ENCODE measurements around the gene LRCOL1.

LRCOL1 gene

DNA sequence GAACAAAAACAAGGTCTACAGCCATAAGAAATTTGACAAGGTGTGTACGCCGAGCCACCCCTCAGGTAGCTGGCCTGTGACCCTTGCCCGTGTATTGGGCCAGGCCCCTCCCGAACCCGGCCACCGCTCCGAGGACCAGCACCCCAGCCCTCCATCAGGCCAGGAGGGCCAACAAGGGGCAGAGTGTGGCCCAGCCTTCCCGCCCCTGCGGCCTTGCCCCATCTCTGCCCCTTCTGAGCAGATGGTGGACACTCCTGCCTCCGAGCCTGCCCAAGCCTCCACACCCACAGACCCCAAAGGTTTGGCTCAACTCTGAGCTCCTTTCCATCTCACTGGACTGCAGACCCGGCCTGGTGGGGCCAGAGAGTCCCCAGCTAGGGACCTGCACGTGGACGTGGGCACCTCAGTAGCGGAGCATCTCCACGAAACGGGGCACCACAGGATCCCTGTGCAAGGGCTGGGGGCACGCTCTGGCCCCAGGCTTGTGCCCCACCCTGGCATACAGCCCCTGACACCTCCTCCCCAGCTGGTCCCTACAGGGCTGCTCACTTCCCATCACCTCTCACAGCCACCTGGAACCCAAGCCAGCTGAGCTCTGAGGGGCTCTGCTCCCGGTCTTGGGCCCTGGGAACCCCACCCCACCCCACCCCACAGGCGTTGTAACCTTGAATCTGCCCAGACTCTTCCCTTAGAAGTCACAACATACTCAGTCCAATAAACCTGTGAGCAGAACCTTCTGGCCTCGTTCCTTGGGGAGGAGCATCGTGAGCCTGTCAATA, 11.5 kb upstream of the LRCOL1 start:
- TF ChIP-seq, protein P1, sequence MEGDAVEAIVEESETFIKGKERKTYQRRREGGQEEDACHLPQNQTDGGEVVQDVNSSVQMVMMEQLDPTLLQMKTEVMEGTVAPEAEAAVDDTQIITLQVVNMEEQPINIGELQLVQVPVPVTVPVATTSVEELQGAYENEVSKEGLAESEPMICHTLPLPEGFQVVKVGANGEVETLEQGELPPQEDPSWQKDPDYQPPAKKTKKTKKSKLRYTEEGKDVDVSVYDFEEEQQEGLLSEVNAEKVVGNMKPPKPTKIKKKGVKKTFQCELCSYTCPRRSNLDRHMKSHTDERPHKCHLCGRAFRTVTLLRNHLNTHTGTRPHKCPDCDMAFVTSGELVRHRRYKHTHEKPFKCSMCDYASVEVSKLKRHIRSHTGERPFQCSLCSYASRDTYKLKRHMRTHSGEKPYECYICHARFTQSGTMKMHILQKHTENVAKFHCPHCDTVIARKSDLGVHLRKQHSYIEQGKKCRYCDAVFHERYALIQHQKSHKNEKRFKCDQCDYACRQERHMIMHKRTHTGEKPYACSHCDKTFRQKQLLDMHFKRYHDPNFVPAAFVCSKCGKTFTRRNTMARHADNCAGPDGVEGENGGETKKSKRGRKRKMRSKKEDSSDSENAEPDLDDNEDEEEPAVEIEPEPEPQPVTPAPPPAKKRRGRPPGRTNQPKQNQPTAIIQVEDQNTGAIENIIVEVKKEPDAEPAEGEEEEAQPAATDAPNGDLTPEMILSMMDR (IDR thresholded peaks at IDR 0.05; ENCODE audit: low read length), result no peak
- no peak for TF ChIP-seq EZH2 (IDR thresholded peaks at IDR 0.05; ENCODE audit: borderline replicate concordance, low read length)
- no peaks in the 10 kb centered on the region for H3K9me2 ChIP-seq (ENCODE audit: low read depth, low read length)
- no peaks in the 10 kb centered on the region for H3K4me1 ChIP-seq (ENCODE audit: insufficient read depth, low read length, severe bottlenecking)
- no peak overlapping the region for H3K27ac ChIP-seq (ENCODE audit: low read depth, low read length, poor library complexity, severe bottlenecking)
- H3F3A ChIP-seq (ENCODE audit: insufficient read depth, low read length), result no peaks in the 10 kb centered on the region
- no peaks in the 10 kb centered on the region for H3K27me3 ChIP-seq (ENCODE audit: insufficient read depth, low read length)
- H3K4me3 ChIP-seq (ENCODE audit: low read depth, low read length, poor library complexity, severe bottlenecking), result no peak overlapping the region
- H3K9me3 ChIP-seq (ENCODE audit: low read length), result no peaks in the 10 kb centered on the region
- H4K20me1 ChIP-seq (ENCODE audit: insufficient read depth, low read length), result no peaks in the 10 kb centered on the region
- no peak overlapping the region for H3K4me2 ChIP-seq (ENCODE audit: low read length)
- H3K79me2 ChIP-seq (ENCODE audit: insufficient read depth, low read length), result no peaks in the 10 kb centered on the region
- H2AFZ ChIP-seq (ENCODE audit: low read length), result no peak overlapping the region
- peaks cover 33% of the 10 kb centered on the region for H3K36me3 ChIP-seq (ENCODE audit: insufficient read depth, low read length)
- H3K9ac ChIP-seq (ENCODE audit: low read length), result no peak overlapping the region

DNA sequence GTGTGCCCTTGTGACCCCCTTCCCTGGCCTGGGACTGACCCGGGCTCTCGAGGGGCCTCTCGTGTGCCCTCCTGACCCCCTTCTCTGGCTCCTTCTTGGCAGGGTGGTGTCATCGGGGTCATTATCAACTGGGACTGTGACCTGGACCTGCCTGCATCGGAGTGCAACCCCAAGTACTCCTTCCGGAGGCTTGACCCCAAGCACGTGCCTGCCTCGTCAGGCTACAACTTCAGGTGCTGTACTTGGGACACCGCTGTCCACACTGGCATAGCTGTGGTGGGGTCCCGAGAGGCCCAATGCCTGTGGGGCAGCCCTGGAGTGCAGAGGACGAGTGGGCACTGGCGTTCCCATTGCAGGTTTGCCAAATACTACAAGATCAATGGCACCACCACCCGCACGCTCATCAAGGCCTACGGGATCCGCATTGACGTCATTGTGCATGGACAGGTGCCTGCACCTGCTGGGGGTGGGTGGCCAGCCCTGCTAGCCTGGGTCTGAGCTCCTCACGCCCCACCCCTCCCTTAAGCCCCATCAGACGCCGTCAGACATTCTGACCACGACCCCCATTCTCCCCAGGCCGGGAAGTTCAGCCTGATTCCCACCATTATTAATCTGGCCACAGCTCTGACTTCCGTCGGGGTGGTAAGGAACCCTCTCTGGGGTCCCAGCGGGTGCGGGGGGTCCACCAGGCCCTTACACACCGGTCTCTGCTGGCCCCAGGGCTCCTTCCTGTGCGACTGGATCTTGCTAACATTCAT, 10.7 kb upstream of the LRCOL1 start:
- Histone ChIP-seq H3K9me3 (ENCODE audit: low read length) (0 out of 2 replicates have a peak, but pooled peaks cover 3% of the 10 kb centered on the region), H3F3A (ENCODE audit: insufficient read depth, low read length) (no peaks in the 10 kb centered on the region), H3K4me1 (ENCODE audit: insufficient read depth, low read length, severe bottlenecking) (no peaks in the 10 kb centered on the region), H3K27me3 (ENCODE audit: insufficient read depth, low read length) (no peaks in the 10 kb centered on the region), H3K36me3 (ENCODE audit: insufficient read depth, low read length) (peaks cover 27% of the 10 kb centered on the region), H3K79me2 (ENCODE audit: insufficient read depth, low read length) (no peaks in the 10 kb centered on the region), H3K27ac (ENCODE audit: low read depth, low read length, poor library complexity, severe bottlenecking) (no peak overlapping the region), H4K20me1 (ENCODE audit: insufficient read depth, low read length) (no peaks in the 10 kb centered on the region), H3K9ac (ENCODE audit: low read length) (no peak overlapping the region), H3K4me2 (ENCODE audit: low read length) (no peak overlapping the region), H3K4me3 (ENCODE audit: low read depth, low read length, poor library complexity, severe bottlenecking) (no peak overlapping the region), H3K9me2 (ENCODE audit: low read depth, low read length) (no peaks in the 10 kb centered on the region), H2AFZ (ENCODE audit: low read length) (no peak overlapping the region)
- TF ChIP-seq, protein P1 (IDR thresholded peaks at IDR 0.05; ENCODE audit: low read length), result no peak
- TF ChIP-seq EZH2 (IDR thresholded peaks at IDR 0.05; ENCODE audit: borderline replicate concordance, low read length), result no peak

DNA sequence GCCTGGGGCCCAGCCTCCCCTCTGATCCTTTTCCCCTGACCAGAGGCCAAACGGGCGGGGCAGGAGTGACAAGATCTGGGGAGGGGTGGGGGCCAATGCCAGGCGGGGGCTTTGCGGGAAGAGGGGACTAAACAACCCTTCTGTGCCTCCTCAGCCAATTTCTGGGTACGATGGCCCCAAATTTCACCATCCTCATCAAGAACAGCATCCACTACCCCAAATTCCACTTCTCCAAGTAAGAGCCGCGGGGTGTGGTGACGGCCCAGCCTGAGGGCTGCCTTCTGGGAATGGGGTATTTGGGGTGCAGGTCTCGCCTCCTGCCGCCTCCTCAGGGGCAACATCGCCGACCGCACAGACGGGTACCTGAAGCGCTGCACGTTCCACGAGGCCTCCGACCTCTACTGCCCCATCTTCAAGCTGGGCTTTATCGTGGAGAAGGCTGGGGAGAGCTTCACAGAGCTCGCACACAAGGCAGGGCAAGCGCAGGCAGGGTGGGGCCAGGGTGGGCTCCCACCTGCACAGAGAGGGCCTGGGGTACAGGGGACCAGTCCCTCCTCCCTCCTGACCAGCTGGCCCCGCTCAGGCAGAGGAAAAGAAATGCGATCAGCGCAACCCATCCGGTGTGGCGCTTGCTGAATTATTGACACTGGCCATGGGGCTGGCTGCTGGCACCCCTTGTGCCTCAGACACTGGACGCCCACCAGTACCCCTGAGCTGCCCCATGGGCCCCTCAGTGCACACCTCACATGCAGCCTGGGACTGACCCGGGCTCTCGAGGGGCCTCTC, 9.9 kb upstream of the LRCOL1 start:
- Histone ChIP-seq H3F3A (ENCODE audit: insufficient read depth, low read length) (no peaks in the 10 kb centered on the region), H3K4me1 (ENCODE audit: insufficient read depth, low read length, severe bottlenecking) (no peaks in the 10 kb centered on the region)

More for the DNA sequence above, 9.9 kb upstream of the LRCOL1 start:
- H3K9me2 ChIP-seq (ENCODE audit: low read depth, low read length), result no peaks in the 10 kb centered on the region
- H4K20me1 ChIP-seq (ENCODE audit: insufficient read depth, low read length), result no peaks in the 10 kb centered on the region
- H3K9ac ChIP-seq (ENCODE audit: low read length), result no peak overlapping the region
- no peak overlapping the region for H3K4me3 ChIP-seq (ENCODE audit: low read depth, low read length, poor library complexity, severe bottlenecking)
- H3K4me2 ChIP-seq (ENCODE audit: low read length), result no peak overlapping the region
- TF ChIP-seq EZH2 (IDR thresholded peaks at IDR 0.05; ENCODE audit: borderline replicate concordance, low read length), result no peak
- TF ChIP-seq, protein P1 (IDR thresholded peaks at IDR 0.05; ENCODE audit: low read length), result no peak
- H3K36me3 ChIP-seq (ENCODE audit: insufficient read depth, low read length), result peaks cover 20% of the 10 kb centered on the region
- H2AFZ ChIP-seq (ENCODE audit: low read length), result no peak overlapping the region
- H3K9me3 ChIP-seq (ENCODE audit: low read length), result 0 out of 2 replicates have a peak, but pooled peaks cover 3% of the 10 kb centered on the region
- H3K27ac ChIP-seq (ENCODE audit: low read depth, low read length, poor library complexity, severe bottlenecking), result no peak overlapping the region
- H3K79me2 ChIP-seq (ENCODE audit: insufficient read depth, low read length), result no peaks in the 10 kb centered on the region
- no peaks in the 10 kb centered on the region for H3K27me3 ChIP-seq (ENCODE audit: insufficient read depth, low read length)
